Calu3 (cell line): Measurements from ENCODE around the gene STOM. TPM values are rescaled to one million over a fixed set of nuclear protein-coding genes. Genes with fewer than 3 reads are reported as not detected.
A peak's percentile ranks its signal among the peaks of the same experiment; 100 is the strongest.

Experiments
- BruUV-seq: library from RNA; stranded (reverse); fragments of 400-500 nt; replicated peaks from 2 replicates; lab custom pipeline; 2021; lab: Mats Ljungman, UMichigan
- CTCF ChIA-PET: fragments of 300-600 bp; sonication (Branson Sonifier 250); formaldehyde crosslinking; loops from one replicate; lab custom pipeline; 2022; ENCODE audit warnings: antibody characterized with exemption; lab: Charles Lee
- DNase-seq: peaks from one replicate; pipeline ENCODE4 v3.0.0; 2022
- H3K27ac Mint-ChIP-seq: one replicate; pipeline ENCODE4 v1.8.0; 2022; ENCODE audit warnings: mixed read lengths; ENCODE audit not compliant: unreplicated experiment
- H3K27me3 Mint-ChIP-seq: one replicate; pipeline ENCODE4 v1.8.0; 2022; ENCODE audit warnings: mixed read lengths; ENCODE audit not compliant: unreplicated experiment
- H3K36me3 Mint-ChIP-seq: one replicate; pipeline ENCODE4 v1.8.0; 2022; ENCODE audit warnings: mild to moderate bottlenecking, moderate library complexity, mixed read lengths; ENCODE audit not compliant: insufficient read depth, unreplicated experiment
- H3K4me1 Mint-ChIP-seq: one replicate; pipeline ENCODE4 v1.8.0; 2022; ENCODE audit warnings: mild to moderate bottlenecking, low read depth, mixed read lengths; ENCODE audit not compliant: unreplicated experiment
- H3K4me3 Mint-ChIP-seq: one replicate; pipeline ENCODE4 v1.8.0; 2022; ENCODE audit warnings: mild to moderate bottlenecking, low read depth, moderate library complexity, mixed read lengths; ENCODE audit not compliant: unreplicated experiment
- H3K9me3 Mint-ChIP-seq: one replicate; pipeline ENCODE4 v1.8.0; 2022; ENCODE audit warnings: low read depth, mixed read lengths; ENCODE audit not compliant: unreplicated experiment
- intact Hi-C: fragments of 100-400 bp; cut with micrococcal nuclease; formaldehyde crosslinking; loops from one replicate; pipeline ENCODE4 v1.10.0; 2022; ENCODE audit not compliant: unreplicated experiment
- total RNA-seq: library from RNA; stranded (reverse); gene quantifications from 2 replicates; pipeline ENCODE4 v1.2.3, GENCODE V29; 2022
- TF ChIP-seq, protein P1 (sequence below): fragments of 200-600 bp; IDR thresholded peaks from one replicate; pipeline ENCODE4 v1.8.0; 2022; ENCODE audit warnings: antibody characterized with exemption; ENCODE audit not compliant: unreplicated experiment

STOM gene
- total RNA-seq, 1 experiment from 2014 or later = 25.5 TPM

DNA sequence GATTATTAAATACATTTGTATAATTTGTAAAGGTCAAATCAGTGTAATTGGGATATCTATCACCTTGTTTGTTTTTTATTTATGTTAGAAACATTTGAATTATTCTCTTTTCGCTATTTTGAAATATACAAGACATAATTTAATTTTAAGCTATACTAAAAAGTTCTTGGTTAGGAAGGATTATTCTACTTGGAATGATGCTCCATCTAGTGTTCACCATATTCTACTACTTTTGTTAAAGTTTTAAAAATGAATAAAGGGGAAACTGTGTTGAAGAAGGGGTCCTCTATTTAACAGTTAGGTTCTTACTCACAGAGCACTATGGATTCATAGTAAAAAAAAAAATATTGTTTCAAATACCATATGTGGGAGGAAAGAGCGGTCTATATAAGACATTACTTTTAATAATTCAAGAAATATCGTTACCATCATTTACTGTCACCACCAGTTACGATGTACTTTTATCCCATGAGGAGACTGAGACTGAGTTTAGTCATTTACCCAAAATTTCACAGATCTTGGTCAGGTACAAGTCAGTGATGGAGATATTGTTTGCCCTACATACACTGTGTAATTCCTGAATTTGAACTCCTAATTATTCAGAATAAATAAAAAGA lies 6.3 kb upstream of the STOM start:
- H3K27ac Mint-ChIP-seq = no peak overlapping the region
- peaks cover 21% of the 10 kb centered on the region for H3K4me1 Mint-ChIP-seq
- no peaks in the 10 kb centered on the region for H3K9me3 Mint-ChIP-seq
- no peaks in the 10 kb centered on the region for H3K27me3 Mint-ChIP-seq
- no peak for DNase-seq
- CTCF ChIA-PET = interaction anchor here (0.7 to 1.7 kb wide), 5 partner anchors 49 to 98 kb away, joined by 3 to 13 read pairs (median 5); no protein-coding TSS in a partner anchor
- TF ChIP-seq, protein P1, sequence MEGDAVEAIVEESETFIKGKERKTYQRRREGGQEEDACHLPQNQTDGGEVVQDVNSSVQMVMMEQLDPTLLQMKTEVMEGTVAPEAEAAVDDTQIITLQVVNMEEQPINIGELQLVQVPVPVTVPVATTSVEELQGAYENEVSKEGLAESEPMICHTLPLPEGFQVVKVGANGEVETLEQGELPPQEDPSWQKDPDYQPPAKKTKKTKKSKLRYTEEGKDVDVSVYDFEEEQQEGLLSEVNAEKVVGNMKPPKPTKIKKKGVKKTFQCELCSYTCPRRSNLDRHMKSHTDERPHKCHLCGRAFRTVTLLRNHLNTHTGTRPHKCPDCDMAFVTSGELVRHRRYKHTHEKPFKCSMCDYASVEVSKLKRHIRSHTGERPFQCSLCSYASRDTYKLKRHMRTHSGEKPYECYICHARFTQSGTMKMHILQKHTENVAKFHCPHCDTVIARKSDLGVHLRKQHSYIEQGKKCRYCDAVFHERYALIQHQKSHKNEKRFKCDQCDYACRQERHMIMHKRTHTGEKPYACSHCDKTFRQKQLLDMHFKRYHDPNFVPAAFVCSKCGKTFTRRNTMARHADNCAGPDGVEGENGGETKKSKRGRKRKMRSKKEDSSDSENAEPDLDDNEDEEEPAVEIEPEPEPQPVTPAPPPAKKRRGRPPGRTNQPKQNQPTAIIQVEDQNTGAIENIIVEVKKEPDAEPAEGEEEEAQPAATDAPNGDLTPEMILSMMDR = peak; percentile 12
- BruUV-seq = no TSS peak
- intact Hi-C loops = loop anchor here (1.0 to 2.0 kb wide), 2 partner anchors 56 to 163 kb away; no protein-coding TSS in a partner anchor
- no peak overlapping the region for H3K4me3 Mint-ChIP-seq
- H3K36me3 Mint-ChIP-seq = no peaks in the 10 kb centered on the region

DNA sequence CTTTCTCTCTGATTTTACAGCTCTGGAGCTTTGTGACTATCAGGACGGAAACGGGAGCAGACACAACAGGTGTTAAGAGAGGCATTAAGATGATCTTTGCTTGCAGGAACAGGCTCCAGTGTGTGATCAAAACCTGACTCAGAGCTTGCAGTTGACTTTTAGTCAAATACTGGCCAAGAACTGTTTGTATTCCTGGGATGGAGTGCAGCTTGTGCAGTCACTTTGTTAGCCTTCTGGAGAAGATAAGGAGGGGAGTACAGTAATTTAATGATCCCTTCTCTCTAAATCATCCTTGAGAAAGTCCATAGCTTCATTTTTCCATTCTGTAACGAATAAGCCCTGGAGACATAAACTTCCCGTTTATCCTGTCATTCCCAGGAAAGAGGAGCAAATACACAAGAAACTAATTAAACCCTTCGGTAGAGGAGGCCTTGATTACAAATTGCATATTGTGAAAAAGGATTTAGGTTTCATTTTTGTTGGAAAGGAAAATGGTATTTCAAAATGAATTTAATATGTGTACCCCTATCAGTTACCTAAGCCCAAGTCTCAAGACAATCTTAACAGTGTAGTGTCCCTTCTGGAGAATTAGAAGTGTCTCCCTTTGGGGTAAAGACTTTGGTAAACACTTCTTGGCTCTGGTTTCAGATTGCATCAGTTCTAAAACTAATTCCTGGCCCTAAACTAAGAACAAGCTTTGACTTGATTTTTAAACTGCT lies 3.1 kb upstream of the STOM start:
- peaks cover 34% of the 10 kb centered on the region for H3K4me1 Mint-ChIP-seq
- no peak for DNase-seq

DNA sequence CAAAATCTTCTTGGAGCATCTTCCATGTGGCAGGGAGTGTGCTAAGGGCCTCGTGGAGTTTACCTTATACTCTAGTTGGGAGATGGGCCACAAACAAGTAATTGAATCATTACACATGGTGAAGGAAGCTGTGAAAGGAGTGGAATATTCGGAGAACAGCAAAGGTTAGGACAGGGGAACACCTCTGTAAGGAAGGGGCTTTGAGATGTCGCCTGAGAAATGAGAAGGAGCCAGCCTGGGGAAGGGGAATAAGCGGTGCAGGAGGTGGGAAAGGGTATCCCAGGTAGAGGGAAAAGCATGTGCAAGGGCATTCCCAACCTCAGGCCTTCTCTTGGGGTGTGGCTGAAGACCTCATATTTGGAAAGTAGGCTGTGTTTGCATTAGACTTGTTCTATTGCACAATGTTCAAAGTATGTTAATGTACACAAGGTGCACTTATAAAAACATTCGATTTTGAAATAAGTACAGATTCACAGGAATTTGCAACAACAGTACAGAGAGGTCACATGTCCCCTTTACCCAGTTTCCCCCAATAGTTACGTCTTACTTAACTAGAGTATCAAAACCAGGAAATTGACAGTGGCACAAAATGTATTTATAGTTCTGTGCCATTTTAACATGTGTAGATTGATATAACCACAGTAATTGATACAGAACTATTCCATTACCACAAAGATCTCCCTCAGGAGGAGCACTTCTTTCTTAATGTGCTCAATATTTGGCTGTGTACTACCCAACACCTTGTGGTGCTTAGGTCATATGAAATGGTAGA lies 2.4 kb upstream of the STOM start:
- CTCF ChIA-PET = interaction anchor here (0.7 to 1.3 kb wide), 2 partner anchors 94 to 349 kb away, joined by 3 to 4 read pairs; no protein-coding TSS in a partner anchor
- H3K9me3 Mint-ChIP-seq = no peaks in the 10 kb centered on the region
- intact Hi-C loops = no loop called here
- TF ChIP-seq, protein P1 = no peak
- peak overlapping the region; percentile 27 for H3K27ac Mint-ChIP-seq
- peaks cover 34% of the 10 kb centered on the region for H3K4me1 Mint-ChIP-seq
- H3K4me3 Mint-ChIP-seq = no peak overlapping the region
- BruUV-seq = no TSS peak
- peaks cover 20% of the 10 kb centered on the region for H3K36me3 Mint-ChIP-seq
- no peak for DNase-seq
- no peaks in the 10 kb centered on the region for H3K27me3 Mint-ChIP-seq

More for the DNA sequence above, 3.1 kb upstream of the STOM start:
- H3K27me3 Mint-ChIP-seq = no peaks in the 10 kb centered on the region
- intact Hi-C loops = no loop called here
- H3K27ac Mint-ChIP-seq = peak overlapping the region; percentile 27
- peaks cover 20% of the 10 kb centered on the region for H3K36me3 Mint-ChIP-seq
- BruUV-seq = no TSS peak
- TF ChIP-seq, protein P1 = no peak
- CTCF ChIA-PET = interaction anchor here (0.7 to 1.3 kb wide), 2 partner anchors 95 to 350 kb away, joined by 3 to 4 read pairs; no protein-coding TSS in a partner anchor
- H3K9me3 Mint-ChIP-seq = no peaks in the 10 kb centered on the region
- H3K4me3 Mint-ChIP-seq = no peak overlapping the region

DNA sequence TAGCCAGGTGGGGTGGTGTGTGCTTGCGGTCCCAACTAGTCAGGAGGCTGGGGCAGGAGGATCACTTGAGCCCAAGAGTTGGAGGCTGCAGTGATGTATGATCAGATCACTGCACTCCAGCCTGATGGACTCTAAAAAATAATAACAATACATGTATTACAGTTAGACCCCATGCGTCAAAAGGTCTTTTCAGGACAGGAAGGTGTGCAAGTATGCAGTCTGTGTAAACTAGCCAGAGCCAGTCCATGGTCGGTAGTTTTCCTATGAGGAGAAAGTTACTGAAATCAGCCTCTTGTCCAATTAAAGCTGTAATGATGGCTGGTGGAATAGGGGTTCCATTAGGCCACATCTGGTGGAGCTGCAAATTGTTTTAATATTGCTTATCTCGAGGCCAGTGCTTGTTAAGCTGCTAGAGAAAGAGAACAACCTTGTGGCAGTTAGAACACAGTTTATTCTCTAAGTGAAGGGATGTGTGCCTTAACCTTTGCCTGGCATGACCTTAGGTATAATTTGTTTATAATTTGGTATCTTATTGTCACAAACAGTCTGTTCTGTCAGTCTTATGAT lies 1.5 kb upstream of the STOM start:
- Mint-ChIP-seq H3K4me3 (no peak overlapping the region), H3K27ac (no peak overlapping the region)

More for the DNA sequence above, 1.5 kb upstream of the STOM start:
- Mint-ChIP-seq H3K4me1 (peaks cover 34% of the 10 kb centered on the region), H3K36me3 (peaks cover 20% of the 10 kb centered on the region), H3K27me3 (no peaks in the 10 kb centered on the region), H3K9me3 (no peaks in the 10 kb centered on the region)
- no peak for DNase-seq
- CTCF ChIA-PET = interaction anchor here (0.7 kb wide), 2 partner anchors 51 to 56 kb away, joined by 3 read pairs; no protein-coding TSS in a partner anchor
- no TSS peak for BruUV-seq
- intact Hi-C loops = no loop called here
- TF ChIP-seq, protein P1 = no peak
